Coronary artery (tissue), 2 donors: ENCODE results near the gene CILP.

ENCODE experiments used
- DNase-seq: peaks from one replicate; pipeline ENCODE4 v3.0.0-alpha.2; 2017; ENCODE audit warnings: low spot score
- H3K27ac ChIP-seq, 2 donors: fragments of 200-600 bp; sonication (generic); one replicate each; pipeline ENCODE4 v1.5.1; 2016 to 2019
- H3K4me3 ChIP-seq: fragments of 200-600 bp; sonication (generic); 2 replicates; pipeline ENCODE4 v1.5.1; 2016; ENCODE audit warnings: mild to moderate bottlenecking, moderate library complexity
- TF ChIP-seq, protein P1 (sequence below): fragments of 200-600 bp; sonication (generic); IDR thresholded peaks from one replicate; pipeline ENCODE4 v1.5.1; 2019; ENCODE audit warnings: antibody characterized with exemption

CILP gene

DNA sequence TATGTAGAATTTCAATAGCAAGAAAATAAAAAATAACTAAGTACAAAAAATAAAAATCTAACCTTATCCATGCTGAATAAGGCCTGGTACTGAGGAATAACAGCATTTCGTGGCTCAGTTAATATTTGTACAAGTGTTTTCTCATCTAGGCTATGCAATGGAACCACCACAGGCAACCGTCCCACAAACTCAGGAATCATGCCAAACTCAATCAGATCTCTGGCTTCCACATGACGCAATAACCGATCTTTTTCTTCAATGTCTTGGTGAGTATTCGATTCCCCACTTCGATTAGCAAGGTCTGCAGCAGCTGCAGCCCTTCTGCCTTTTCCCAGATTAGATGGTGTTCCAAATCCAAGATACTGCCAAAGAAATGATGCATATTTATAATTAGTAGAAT lies 56.6 kb downstream of the CILP start:
- TF ChIP-seq, protein P1, sequence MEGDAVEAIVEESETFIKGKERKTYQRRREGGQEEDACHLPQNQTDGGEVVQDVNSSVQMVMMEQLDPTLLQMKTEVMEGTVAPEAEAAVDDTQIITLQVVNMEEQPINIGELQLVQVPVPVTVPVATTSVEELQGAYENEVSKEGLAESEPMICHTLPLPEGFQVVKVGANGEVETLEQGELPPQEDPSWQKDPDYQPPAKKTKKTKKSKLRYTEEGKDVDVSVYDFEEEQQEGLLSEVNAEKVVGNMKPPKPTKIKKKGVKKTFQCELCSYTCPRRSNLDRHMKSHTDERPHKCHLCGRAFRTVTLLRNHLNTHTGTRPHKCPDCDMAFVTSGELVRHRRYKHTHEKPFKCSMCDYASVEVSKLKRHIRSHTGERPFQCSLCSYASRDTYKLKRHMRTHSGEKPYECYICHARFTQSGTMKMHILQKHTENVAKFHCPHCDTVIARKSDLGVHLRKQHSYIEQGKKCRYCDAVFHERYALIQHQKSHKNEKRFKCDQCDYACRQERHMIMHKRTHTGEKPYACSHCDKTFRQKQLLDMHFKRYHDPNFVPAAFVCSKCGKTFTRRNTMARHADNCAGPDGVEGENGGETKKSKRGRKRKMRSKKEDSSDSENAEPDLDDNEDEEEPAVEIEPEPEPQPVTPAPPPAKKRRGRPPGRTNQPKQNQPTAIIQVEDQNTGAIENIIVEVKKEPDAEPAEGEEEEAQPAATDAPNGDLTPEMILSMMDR: no peak
- Histone ChIP-seq H3K27ac (no peak overlapping the region), H3K4me3 (no peak overlapping the region)
- no peak for DNase-seq

DNA sequence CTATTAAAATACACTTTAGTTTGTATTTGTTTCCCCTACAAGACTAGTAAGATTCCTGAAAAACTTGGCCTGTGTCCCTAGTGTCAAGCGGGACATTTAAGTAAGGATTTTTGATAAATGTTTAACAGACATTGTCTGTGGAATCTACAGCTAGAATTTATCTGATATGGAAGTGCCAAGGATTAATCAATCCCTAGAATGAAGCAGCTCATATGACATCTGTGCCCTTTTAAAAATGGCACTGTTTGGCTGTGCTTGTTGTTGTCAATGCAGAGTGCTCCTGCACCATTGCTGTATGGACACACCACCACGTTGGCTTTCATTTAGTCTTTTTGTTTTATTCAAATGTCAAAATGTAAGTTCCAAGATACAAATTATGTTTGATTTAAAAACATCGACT lies 63.4 kb downstream of the CILP start:
- TF ChIP-seq, protein P1: no peak
- no peak overlapping the region for H3K27ac ChIP-seq
- no peak overlapping the region for H3K4me3 ChIP-seq

DNA sequence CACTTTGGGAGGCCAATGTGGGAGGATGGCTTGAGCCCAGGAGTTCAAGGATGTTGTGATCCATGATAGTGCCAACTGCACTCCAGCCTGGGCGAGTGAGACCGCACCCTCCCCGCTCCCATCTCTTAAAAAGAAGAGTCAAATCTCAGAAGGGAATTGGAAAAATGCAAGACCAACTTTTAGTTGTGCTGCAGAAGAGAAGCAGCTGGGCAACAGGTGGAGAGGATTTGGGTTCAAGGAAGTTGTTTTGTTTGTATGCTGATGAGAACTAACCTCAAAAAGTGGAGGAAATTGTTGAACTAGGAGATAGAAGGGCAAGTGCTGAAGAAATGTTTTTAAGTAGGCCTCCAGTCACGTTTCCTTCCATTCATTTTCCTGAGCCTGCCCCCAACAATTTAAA lies 64.8 kb downstream of the CILP start:
- DNase-seq: no peak
- no peak overlapping the region for H3K27ac ChIP-seq
- TF ChIP-seq, protein P1: no peak

More for the DNA sequence above, 63.4 kb downstream of the CILP start:
- no peak for DNase-seq

More for the DNA sequence above, 64.8 kb downstream of the CILP start:
- no peak overlapping the region for H3K4me3 ChIP-seq
